ENCODE results near the gene ANO4. TPM values are rescaled to one million over a fixed set of nuclear protein-coding genes. Genes with fewer than 3 reads are reported as not detected.

ANO4 gene
- total RNA-seq, 2 donors from 2014 or later = 3.4 to 4.0 TPM

GRCh38 chr12:100899301-100899700, 104.7 kb downstream of the ANO4 start:
- Mint-ChIP-seq H3K4me1 (peaks cover 13% of the 10 kb centered on the region), H3K4me3 (no peak overlapping the region), H3K27me3 (ENCODE audit: insufficient read depth) (peaks cover 30% of the 10 kb centered on the region), H3K27ac (no peak overlapping the region), H3K9me3 (no peaks in the 10 kb centered on the region), H3K36me3 (ENCODE audit: low read depth) (no peaks in the 10 kb centered on the region)
- Histone ChIP-seq H3K9ac (ENCODE audit: extremely low read depth, low read length, poor library complexity, severe bottlenecking) (no peak overlapping the region), H3K36me3 (ENCODE audit: control insufficient read depth, insufficient read depth, low read length) (no peaks in the 10 kb centered on the region), H3K27me3 (ENCODE audit: control insufficient read depth, insufficient read depth, low read length, poor library complexity, severe bottlenecking) (peaks cover 35% of the 10 kb centered on the region), H3K27ac (ENCODE audit: low read depth, low read length) (no peak overlapping the region), H3K4me1 (ENCODE audit: control insufficient read depth, insufficient read depth, low read length) (no peaks in the 10 kb centered on the region), H3K9me3 (ENCODE audit: control insufficient read depth, low read length) (no peaks in the 10 kb centered on the region), H3K4me3 (ENCODE audit: low read length) (no peak overlapping the region)
- no peak for DNase-seq
- TF ChIP-seq CTCF (conservative IDR thresholded peaks at IDR 0.05) = no peak
- WGBS, 2 experiments (ENCODE audit: insufficient coverage in 1 of 2, insufficient read length in 1 of 2) = 91 to 100% methylated on average over 1 to 3 of the region's 3 CpGs

- Histone ChIP-seq H3K9ac (ENCODE audit: extremely low read depth, low read length, poor library complexity, severe bottlenecking) (no peak overlapping the region), H3K27ac (ENCODE audit: low read depth, low read length) (no peak overlapping the region), H3K9me3 (ENCODE audit: control insufficient read depth, low read length) (no peaks in the 10 kb centered on the region), H3K27me3 (ENCODE audit: control insufficient read depth, insufficient read depth, low read length, poor library complexity, severe bottlenecking) (peaks cover 25% of the 10 kb centered on the region), H3K4me1 (ENCODE audit: control insufficient read depth, insufficient read depth, low read length) (no peaks in the 10 kb centered on the region), H3K4me3 (ENCODE audit: low read length) (no peak overlapping the region), H3K36me3 (ENCODE audit: control insufficient read depth, insufficient read depth, low read length) (no peaks in the 10 kb centered on the region)
- peaks cover 13% of the 10 kb centered on the region for H3K4me1 Mint-ChIP-seq
- no peak for DNase-seq
- no peaks in the 10 kb centered on the region for H3K36me3 Mint-ChIP-seq (ENCODE audit: low read depth)
- no peak for TF ChIP-seq CTCF (conservative IDR thresholded peaks at IDR 0.05)
- H3K4me3 Mint-ChIP-seq = no peak overlapping the region
- peaks cover 27% of the 10 kb centered on the region for H3K27me3 Mint-ChIP-seq (ENCODE audit: insufficient read depth)
- no peaks in the 10 kb centered on the region for H3K9me3 Mint-ChIP-seq
- WGBS, 2 experiments (ENCODE audit: insufficient coverage in 1 of 2, insufficient read length in 1 of 2) = 95 to 100% methylated on average over 1 to 2 of the region's 2 CpGs
- no peak overlapping the region for H3K27ac Mint-ChIP-seq
Observed at GRCh38 chr12:100900808-100901207, 106.2 kb downstream of the ANO4 start.

GRCh38 chr12:100901266-100901665, 106.7 kb downstream of the ANO4 start:
- 83 to 91% methylated on average over 1 of the region's 1 CpG for WGBS, 2 experiments (ENCODE audit: insufficient coverage in 1 of 2, insufficient read length in 1 of 2)
- Histone ChIP-seq H3K4me1 (ENCODE audit: control insufficient read depth, insufficient read depth, low read length) (no peaks in the 10 kb centered on the region), H3K9me3 (ENCODE audit: control insufficient read depth, low read length) (no peaks in the 10 kb centered on the region), H3K36me3 (ENCODE audit: control insufficient read depth, insufficient read depth, low read length) (no peaks in the 10 kb centered on the region), H3K27ac (ENCODE audit: low read depth, low read length) (no peak overlapping the region), H3K27me3 (ENCODE audit: control insufficient read depth, insufficient read depth, low read length, poor library complexity, severe bottlenecking) (peaks cover 25% of the 10 kb centered on the region), H3K4me3 (ENCODE audit: low read length) (no peak overlapping the region), H3K9ac (ENCODE audit: extremely low read depth, low read length, poor library complexity, severe bottlenecking) (no peak overlapping the region)
- Mint-ChIP-seq H3K27me3 (ENCODE audit: insufficient read depth) (peaks cover 27% of the 10 kb centered on the region), H3K4me3 (no peak overlapping the region), H3K27ac (no peak overlapping the region), H3K9me3 (no peaks in the 10 kb centered on the region), H3K4me1 (peaks cover 8% of the 10 kb centered on the region), H3K36me3 (ENCODE audit: low read depth) (no peaks in the 10 kb centered on the region)
- no peak for TF ChIP-seq CTCF (conservative IDR thresholded peaks at IDR 0.05)
- DNase-seq = no peak

Measured in endodermal cell (in vitro differentiated cells).